Ishikawa (cell line): ENCODE results near the gene BMF.

Experiments
- CEBPB ChIP-seq: IDR thresholded peaks from 2 replicates; pipeline ENCODE4 v1.6.1; 2012
- CREB1 ChIP-seq: IDR thresholded peaks from 2 replicates; pipeline ENCODE4 v1.6.1; 2012; ENCODE audit warnings: low read depth
- EGR1 ChIP-seq: IDR thresholded peaks from 2 replicates; pipeline ENCODE4 v1.6.1; 2012
- EP300 ChIP-seq: IDR thresholded peaks from 2 replicates; pipeline ENCODE4 v1.6.1; 2012; ENCODE audit warnings: borderline replicate concordance
- FOXM1 ChIP-seq: IDR thresholded peaks from 2 replicates; pipeline ENCODE4 v1.6.1; 2012; ENCODE audit warnings: low read depth, borderline replicate concordance
- MAX ChIP-seq: IDR thresholded peaks from 2 replicates; pipeline ENCODE4 v1.6.1; 2012
- NFIC ChIP-seq: IDR thresholded peaks from 2 replicates; pipeline ENCODE4 v1.6.1; 2012
- RAD21 ChIP-seq: IDR thresholded peaks from 2 replicates; pipeline ENCODE4 v1.6.1; 2012; ENCODE audit warnings: low read depth
- REST ChIP-seq: IDR thresholded peaks from 2 replicates; pipeline ENCODE4 v1.6.1; 2012; ENCODE audit warnings: low read depth, mild to moderate bottlenecking
- TAF1 ChIP-seq: IDR thresholded peaks from 2 replicates; pipeline ENCODE4 v1.6.1; 2012; ENCODE audit warnings: low read depth, mild to moderate bottlenecking
- TCF12 ChIP-seq: IDR thresholded peaks from 2 replicates; pipeline ENCODE4 v1.6.1; 2012; ENCODE audit warnings: low read depth
- TEAD4 ChIP-seq: IDR thresholded peaks from 2 replicates; pipeline ENCODE4 v1.6.1; 2012
- USF1 ChIP-seq: IDR thresholded peaks from 2 replicates; pipeline ENCODE4 v1.6.1; 2012
- YY1 ChIP-seq: IDR thresholded peaks from 2 replicates; pipeline ENCODE4 v1.6.1; 2012; ENCODE audit warnings: low read depth
- ZBTB7A ChIP-seq: IDR thresholded peaks from 2 replicates; pipeline ENCODE4 v1.6.1; 2012; ENCODE audit warnings: low read depth

The BMF gene

GRCh38 chr15:40136470-40137302 is 28.0 kb upstream of the BMF start:
- TF ChIP-seq EGR1 (no peak), TEAD4 (no peak), USF1 (no peak), RAD21 (no peak), TCF12 (no peak), REST (no peak), FOXM1 (no peak), NFIC (no peak), ZBTB7A (no peak), CEBPB (no peak), EP300 (no peak), MAX (no peak), CREB1 (no peak), YY1 (no peak), TAF1 (no peak)

- TF ChIP-seq CREB1, result no peak
- no peak for TF ChIP-seq ZBTB7A
- TF ChIP-seq FOXM1, result no peak
- no peak for TF ChIP-seq YY1
- no peak for TF ChIP-seq CEBPB
- no peak for TF ChIP-seq TEAD4
- TF ChIP-seq TCF12, result no peak
- TF ChIP-seq MAX, result no peak
- TF ChIP-seq RAD21, result no peak
- no peak for TF ChIP-seq USF1
- no peak for TF ChIP-seq TAF1
- no peak for TF ChIP-seq EGR1
- no peak for TF ChIP-seq EP300
- no peak for TF ChIP-seq NFIC
- TF ChIP-seq REST, result no peak
Measured at GRCh38 chr15:40134885-40135284, 26.2 kb upstream of the BMF start.

- TF ChIP-seq EP300, result no peak
- TF ChIP-seq CEBPB, result no peak
- TF ChIP-seq USF1, result no peak
- TF ChIP-seq RAD21, result no peak
- no peak for TF ChIP-seq NFIC
- TF ChIP-seq EGR1, result no peak
- TF ChIP-seq REST, result no peak
- TF ChIP-seq TEAD4, result no peak
- TF ChIP-seq CREB1, result no peak
- TF ChIP-seq MAX, result no peak
- TF ChIP-seq TCF12, result no peak
- TF ChIP-seq FOXM1, result no peak
Measured at GRCh38 chr15:40133544-40133943, 24.9 kb upstream of the BMF start.
